ENCODE results near the gene PCDHA1. TPM values are rescaled to one million over a fixed set of nuclear protein-coding genes. Genes with fewer than 3 reads are reported as not detected.

PCDHA1 gene
- total and polyA plus RNA-seq, 9 of the 15 experiments (the other 6 are each of a cell fraction or from before 2014, with no cell fraction given) = not detected

- TF ChIP-seq ZHX1 (conservative IDR thresholded peaks at IDR 0.05; ENCODE audit: low read length) = no peak
- no peak for TF ChIP-seq ZNF57 (CRISPR knock-in tag; IDR thresholded peaks at IDR 0.05)
- TF ChIP-seq HDAC8 (tag; IDR thresholded peaks at IDR 0.05) = no peak
These were observed 16.9 kb downstream of the PCDHA1 start (continued) for GRCh38 chr5:140802781-140803271.

- Histone ChIP-seq H3K27ac (ENCODE audit: extremely low read depth, low read depth, low read length) (no peak within 1 kb of the TSS), H3K36me3 (ENCODE audit: control insufficient read depth, insufficient read depth, low read length) (no peaks in the 10 kb centered on the region), H3K4me2 (ENCODE audit: insufficient read depth, low read length) (no peak within 1 kb of the TSS), H2AFZ (ENCODE audit: low read depth, low read length) (no peak within 1 kb of the TSS), H3K9me1 (ENCODE audit: control insufficient read depth, insufficient read depth, low read length) (no peaks in the 10 kb centered on the region), H3K9ac (ENCODE audit: insufficient read depth in 1 of 2, low read depth in 2 of 2, low read length in 2 of 2) (no peak within 1 kb of the TSS), H3K79me2 (ENCODE audit: control insufficient read depth, insufficient read depth, low read length) (no peaks in the 10 kb centered on the region), H3K27me3 (ENCODE audit: control insufficient read depth in 2 of 2, insufficient read depth in 2 of 2, low read length in 2 of 2) (no peaks in the 10 kb centered on the region), H3K4me1 (replicated peaks in 1 of 2; ENCODE audit: control insufficient read depth in 2 of 2, insufficient read depth in 2 of 2, low read length in 2 of 2) (peaks cover 0 to 11% of the 10 kb centered on the region in 2 experiments; a peak in 2 of 5 replicates), H3K4me3 (no peak within 1 kb of the TSS), H4K20me1 (replicated peaks; ENCODE audit: control insufficient read depth, insufficient read depth, low read length) (no peaks in the 10 kb centered on the region), H3K9me3 (replicated peaks; ENCODE audit: control insufficient read depth, insufficient read depth, low read depth, low read length) (no peaks in the 10 kb centered on the region; the same call in 1 of the 2 replicates)
- no TSS peak for BruUV-seq (replicated peaks)
- ATAC-seq (peak; percentile 86), FAIRE-seq (no peak), DNase-seq (ENCODE audit: extremely low read depth in 1 of 4, low spot score in 3 of 4) (peak in 3 of 4 experiments; percentile 13 to 47 (median 17))
- TF ChIP-seq RAD21 (CRISPR knock-in tag; conservative IDR thresholded peaks at IDR 0.05 in 1 of 2, IDR thresholded peaks at IDR 0.05 in 1 of 2) (peak in 1 of 2 experiments; percentile 22; a peak in 1 of 4 replicates), U2AF2 (optimal IDR thresholded peaks at IDR 0.05; ENCODE audit: low read depth, low read length) (no peak), CTCF (IDR thresholded peaks at IDR 0.05 in 2 of 3, conservative IDR thresholded peaks at IDR 0.05 in 1 of 3; ENCODE audit: insufficient read depth in 2 of 3, low read depth in 1 of 3, low read length in 3 of 3) (peak; percentile 38 to 58 (median 56))
- intact Hi-C loops (cut with micrococcal nuclease) = no loop called here
- ChIA-PET POLR2A (no interaction called here), CTCF (ENCODE audit: low intra/inter-chr PET ratio) (no interaction called here)
- in situ Hi-C loops (cut with MboI) = no loop called here
- 9% methylated on average over 40 of the region's 47 CpGs for WGBS (ENCODE audit: insufficient coverage, low coverage, missing lambda C conversion rate)
These were observed 21.2 kb downstream of the PCDHA1 start, which contains the start of gene PCDHA4 for GRCh38 chr5:140806834-140807775. Gene PCDHA4 (plus strand): TSS chr5:140807068.

Data from K562 (cell line).